NAMALWA (cell line): ENCODE data around the gene DOK6.
"Not testable (repeated sequence)": the region's sequence is repeated elsewhere in the genome, so short reads cannot be mapped to it uniquely, and the experiment has no call there.

Source experiments
- DNase-seq: peaks from one replicate; pipeline ENCODE4 v3.0.0-alpha.2; 2015; ENCODE audit warnings: low spot score

The DOK6 gene

DNA sequence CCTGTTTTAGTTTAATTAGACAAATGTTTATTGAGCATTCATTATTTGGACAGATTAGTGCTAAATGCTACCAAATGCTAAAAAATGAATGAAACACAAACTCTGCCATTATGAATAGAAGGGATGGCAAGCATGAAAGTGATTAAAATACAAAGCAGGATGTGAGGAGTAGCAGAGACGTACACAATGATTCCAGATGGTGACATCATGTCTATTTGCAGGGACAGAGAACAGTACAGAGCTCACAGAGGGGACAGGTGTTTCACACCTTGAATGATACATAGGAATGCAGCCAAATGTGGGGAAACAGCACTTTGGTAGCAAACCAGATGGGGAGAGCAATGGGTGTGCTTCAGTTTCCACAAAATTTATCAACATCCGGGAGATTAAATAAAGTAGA lies 470.7 kb downstream of the DOK6 start:
- no peak for DNase-seq

- DNase-seq: no peak
Observed at GRCh38 chr18:69872661-69873060, 472.0 kb downstream of the DOK6 start.

GRCh38 chr18:69874058-69874457 lies 473.4 kb downstream of the DOK6 start:
- DNase-seq: no peak

DNA sequence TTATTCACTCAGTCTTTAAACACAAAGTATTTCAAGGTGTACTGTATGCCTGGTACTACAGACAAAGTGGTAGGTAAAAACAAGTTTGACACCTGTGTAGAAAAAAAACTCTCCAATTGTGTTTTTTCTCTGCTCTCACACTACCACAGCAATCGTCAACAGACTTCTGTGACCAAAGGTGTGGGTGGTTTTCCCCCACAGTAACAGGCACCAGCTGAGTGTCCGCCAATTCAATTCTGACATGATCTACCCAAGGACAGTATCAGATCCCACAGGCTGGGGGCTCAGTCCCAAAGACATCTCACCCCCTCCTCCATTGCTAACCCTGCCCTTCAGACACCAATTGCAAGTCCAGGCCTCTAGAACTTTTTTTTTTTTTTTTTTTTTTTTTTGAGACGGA lies 475.8 kb downstream of the DOK6 start:
- DNase-seq: no peak

DNA sequence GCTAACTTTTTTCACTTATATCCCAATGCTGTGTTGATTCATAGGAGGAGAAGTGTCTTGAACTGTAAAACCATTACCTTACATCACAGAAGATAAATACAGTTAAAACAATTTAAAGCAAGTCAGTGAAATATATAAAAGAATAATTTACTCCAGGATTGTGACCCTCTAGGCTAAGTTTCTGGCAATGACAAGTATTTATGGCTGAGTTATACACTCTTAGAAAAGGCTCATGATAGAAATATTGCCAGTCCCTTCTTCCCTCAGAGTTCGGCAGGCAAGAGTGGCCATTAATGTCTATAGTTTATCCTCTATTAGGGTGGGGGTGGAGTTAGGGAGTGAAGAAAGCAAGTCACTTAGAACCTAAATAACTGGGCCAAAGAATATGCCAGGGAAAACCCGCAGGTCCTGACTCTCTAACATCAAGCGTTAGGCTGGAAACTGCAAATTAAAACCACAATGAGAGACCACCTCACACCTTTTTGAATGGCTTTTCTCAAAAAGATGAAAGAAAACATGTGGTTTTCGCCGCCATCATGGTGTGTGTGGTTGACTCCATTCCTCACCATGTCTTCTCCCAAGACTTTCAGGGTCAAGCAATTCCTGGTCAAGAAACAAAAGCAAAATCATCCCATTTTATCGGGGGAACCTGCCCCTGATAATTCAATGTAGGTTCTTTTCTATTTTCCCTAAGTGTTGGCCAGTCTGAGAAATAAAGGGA lies 477.7 kb downstream of the DOK6 start:
- no peak for DNase-seq

DNA sequence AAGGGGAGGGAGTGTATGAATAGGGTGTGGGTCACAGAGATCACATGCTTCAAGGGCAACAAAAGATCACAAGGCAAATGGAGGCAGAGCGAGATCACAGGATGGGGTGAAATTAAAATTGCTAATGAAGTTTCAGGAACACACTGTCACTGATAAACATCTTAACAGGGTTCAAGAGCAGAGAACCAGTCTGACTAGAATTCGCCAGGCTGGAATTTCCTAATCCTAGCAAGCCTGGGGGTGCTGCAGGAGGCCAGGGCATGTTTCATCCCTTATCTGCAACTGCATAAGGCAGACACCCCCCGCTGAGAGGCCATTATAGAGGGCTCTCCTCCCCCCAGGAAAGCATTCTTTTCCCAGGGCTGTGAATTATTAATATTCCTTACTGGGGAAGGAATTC lies 478.4 kb downstream of the DOK6 start:
- DNase-seq: not testable (repeated sequence)

DNA sequence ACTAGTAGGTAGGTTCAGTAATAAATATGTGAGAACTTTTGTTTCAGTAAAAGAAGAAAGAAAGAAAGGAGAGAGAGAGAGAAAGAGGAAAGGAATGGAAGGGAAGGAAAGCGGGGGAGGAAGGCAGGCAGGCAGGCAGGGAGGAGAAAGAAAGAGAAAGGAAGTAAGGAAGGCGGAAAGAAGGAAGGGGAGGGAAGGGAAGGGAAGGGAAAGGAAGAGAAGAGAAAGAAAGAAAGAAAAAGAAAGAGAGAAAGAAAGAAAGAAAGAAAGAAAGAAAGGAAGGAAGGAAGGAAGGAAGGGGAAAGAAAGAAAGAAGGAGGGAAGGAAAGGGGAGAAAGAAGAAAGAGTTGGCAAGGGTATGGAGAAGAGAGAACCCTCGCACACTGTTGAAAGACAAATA lies 479.4 kb downstream of the DOK6 start:
- DNase-seq: no peak

DNA sequence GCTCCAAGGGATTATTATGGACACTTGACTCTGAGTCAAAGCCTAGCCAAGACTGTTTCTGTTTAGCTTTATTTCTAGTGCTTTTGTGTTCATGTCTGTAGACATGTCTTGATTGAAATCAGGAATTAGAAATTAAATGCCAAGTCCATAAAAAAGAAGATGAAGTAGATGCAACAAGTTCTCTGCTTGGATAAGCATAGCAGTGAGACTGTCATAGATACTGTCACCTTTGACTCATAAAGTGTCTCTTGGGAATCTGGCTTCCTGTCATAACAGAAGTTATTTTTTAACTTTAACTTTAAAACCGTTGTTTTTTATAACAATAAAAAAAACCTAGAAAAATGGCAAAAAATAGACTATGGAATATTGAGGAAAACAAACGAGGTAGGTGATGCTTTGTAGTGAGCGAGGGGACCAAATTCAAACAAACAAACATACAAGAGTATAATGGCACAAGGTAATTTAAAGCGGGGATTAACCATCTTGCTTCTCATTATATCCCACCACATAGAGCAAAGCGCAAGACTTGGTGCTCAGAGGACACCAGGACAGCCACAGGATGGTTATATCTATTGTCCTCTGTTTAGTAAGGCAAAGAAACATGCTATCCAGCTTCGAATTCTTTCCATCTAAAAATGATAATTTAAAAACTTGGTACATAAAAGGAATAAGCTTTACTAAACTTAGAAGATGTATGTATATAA lies 482.4 kb downstream of the DOK6 start:
- no peak for DNase-seq

DNA sequence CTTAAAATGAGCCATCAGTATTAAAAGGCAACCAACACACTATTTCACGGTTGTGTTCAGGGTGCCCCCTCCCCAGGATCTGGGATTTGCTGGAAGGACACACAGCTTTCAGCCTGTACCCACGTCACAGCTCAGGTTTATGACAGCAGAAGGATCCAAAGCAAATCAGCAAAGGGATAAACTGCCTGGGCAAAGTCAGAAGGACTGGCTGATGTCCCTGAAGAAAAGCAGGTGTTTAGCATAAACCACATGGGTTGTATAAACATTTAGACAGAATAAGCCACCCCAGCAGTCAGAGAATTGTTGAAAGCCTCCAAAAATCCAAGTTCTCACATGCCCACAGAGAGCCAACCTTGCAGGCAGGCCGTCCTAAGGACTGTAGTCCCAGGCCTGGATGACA lies 483.1 kb downstream of the DOK6 start:
- DNase-seq: no peak

- DNase-seq: no peak
Observed at GRCh38 chr18:69885355-69885754, 484.7 kb downstream of the DOK6 start.

DNA sequence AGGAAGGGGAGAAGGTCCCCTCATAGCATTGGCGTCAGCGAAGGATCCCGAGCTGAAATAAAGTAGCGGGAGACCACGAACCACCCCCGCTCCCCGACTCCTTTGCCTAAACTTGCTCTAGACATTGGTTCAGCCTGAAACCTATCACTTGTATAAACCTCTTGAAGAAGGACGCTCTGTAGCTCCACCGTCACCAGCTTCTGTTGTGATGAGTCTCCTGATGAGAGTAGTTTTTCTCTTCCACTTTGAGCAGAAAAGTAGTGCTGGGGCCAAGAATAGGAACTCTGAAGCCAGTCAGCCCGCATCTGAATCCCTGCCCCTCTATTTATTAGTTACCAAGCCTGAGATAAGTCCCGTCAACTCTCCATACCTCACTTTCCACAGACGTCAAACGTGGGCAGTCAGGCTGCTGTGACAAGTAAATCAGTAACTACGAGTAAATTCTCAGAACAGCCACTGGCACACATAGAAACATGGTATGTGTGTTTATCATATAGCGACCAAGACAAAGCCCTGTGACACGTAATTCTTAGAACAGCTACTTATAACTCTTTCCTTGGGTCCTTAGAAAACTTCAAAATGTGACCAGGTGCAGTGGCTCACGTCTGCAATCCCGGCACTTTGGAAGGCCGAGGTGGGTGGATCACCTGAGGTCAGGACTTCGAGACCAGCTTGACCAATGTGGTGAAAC lies 485.3 kb downstream of the DOK6 start:
- no peak for DNase-seq

- no peak for DNase-seq
Observed at GRCh38 chr18:69887256-69887655, 486.6 kb downstream of the DOK6 start.

- DNase-seq: no peak
Observed at GRCh38 chr18:69889009-69889408, 488.3 kb downstream of the DOK6 start.

DNA sequence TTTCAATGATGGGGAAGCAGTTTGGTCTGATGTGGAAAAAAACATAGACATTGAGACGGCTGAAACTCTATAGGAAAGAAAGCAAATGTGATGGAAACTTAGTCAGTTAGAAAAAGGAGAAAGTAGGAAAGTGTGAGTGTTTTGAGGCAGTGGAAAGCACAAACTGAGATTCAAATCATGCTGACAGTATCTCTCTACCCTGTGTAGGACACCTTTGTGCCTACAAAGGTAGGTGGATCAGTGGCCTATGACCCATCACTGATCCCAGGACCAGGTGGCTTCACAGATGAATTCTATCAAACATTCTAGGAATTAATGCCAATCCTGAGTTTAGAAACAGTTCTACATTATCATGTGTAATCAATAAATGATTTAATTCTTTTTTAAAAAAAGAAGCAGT lies 489.9 kb downstream of the DOK6 start:
- DNase-seq: no peak

DNA sequence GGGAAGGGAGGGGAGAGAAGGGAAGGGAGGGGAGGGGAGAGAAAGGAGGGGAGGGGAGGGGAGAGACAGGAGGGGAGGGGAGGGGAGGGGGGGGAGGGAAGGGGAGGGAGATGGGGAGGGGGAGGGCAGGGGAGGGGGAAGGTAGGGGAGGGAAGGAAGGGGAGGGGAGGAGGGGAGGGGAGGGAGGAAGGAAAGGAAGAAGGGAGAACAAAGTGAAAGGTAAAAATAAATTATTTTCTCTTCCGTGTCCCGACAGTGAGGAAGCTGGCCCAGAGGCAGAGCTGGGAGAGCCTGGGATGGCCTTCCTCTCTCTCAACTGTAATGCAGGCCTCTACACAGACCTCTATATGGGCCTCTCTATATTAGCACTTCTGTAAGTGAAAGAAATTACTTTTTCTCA lies 493.8 kb downstream of the DOK6 start:
- DNase-seq: no peak

DNA sequence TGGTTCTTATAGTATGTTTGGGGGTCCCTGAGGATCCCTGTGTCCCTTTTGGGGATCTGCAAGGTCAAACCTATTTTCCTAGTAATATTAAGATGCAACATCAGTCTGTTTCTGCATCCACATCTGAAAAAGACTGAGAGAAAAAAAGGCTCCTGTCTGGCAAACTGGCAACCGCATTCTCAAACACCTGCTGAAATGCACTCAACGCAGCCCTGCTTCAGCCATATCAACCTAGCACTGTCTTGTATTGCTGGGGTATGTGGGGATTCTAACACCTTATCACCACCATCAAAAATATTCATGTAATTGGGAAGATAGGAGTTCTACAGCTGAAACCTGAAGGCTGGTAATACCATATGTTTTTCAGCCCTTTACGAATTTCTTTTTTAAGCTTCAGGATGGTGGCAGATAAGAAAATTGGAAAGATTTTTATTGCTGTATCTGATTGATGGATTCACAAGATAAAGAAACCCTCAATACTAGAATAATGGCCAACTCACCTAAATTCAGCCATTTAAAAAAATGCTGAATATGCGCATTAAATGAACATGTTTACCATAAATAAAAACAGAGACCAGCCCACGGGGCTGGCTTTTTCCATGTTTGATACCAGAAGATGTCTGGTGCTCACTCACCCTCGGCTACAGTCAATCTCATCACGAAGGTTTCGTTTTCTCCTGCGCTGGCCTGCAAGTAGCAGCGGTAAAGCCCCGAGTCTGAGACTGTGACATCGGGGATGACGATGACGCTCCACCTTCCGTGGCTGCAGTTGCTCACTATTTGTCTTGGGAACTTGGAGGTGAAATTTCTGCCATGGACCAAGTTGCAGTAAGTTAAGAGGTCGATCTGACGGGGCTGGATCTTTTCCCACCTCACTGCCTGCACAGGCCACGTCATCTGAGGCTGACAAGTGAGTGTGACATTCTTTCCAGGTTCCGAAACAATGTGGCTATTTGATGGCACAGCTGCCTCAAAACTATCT lies 494.7 kb downstream of the DOK6 start:
- DNase-seq: no peak

DNA sequence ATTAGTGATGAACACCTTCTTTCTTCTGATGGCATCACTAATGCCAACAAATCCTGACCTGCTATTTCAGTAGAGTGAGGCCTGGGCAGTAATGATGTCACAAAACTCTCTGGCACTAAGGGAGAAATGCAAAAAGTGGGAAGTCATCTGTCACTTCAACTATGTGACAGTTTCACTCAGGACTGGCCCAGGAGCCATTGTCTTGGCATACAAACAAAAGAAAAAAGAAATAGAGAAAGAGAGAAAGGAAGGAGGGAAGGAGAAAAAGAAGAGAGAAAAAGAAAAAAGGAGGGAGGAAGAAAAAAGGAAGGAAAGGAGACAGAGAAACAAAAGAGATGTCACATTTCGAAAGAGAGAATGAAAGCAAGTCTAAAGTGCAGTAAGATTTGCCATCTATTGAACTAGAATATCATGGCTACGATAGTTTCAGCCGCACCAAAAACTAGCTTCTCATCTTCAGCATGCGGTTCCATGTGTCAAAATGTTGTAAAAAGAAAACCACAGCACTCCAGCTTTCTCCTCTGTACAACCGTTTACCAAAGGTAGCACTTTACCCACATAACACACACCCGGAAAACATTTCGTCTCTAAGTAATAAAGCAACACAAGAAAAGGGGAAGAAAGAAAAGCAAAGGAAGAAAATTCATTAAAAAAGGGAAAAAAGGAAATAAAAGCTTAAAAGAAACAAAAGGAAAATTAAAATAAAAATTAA lies 496.9 kb downstream of the DOK6 start:
- no peak for DNase-seq

- DNase-seq: no peak
Observed at GRCh38 chr18:69898241-69898861, 497.7 kb downstream of the DOK6 start.
